Stimulated activated naive CD8-positive, alpha-beta T cell treated with anti-CD3 and anti-CD28 coated beads, Interleukin-15, Interleukin-2, amounts not matched to agents 100 ng/mL and 50 ng/mL, for 24 hours (primary cell): ENCODE results near the gene UPF2.

Source experiments
- H3K27ac Mint-ChIP-seq: one replicate; pipeline ENCODE4 v1.8.0; 2021; ENCODE audit warnings: mild to moderate bottlenecking, mixed read lengths
- H3K27me3 Mint-ChIP-seq: one replicate; pipeline ENCODE4 v1.8.0; 2021; ENCODE audit warnings: mixed read lengths
- H3K36me3 Mint-ChIP-seq: one replicate; pipeline ENCODE4 v1.8.0; 2021; ENCODE audit warnings: low read depth, mixed read lengths
- H3K4me1 Mint-ChIP-seq: one replicate; pipeline ENCODE4 v1.8.0; 2021; ENCODE audit warnings: low read depth, mixed read lengths
- H3K4me3 Mint-ChIP-seq: one replicate; pipeline ENCODE4 v1.8.0; 2021; ENCODE audit warnings: mild to moderate bottlenecking, mixed read lengths
- H3K9me3 Mint-ChIP-seq: one replicate; pipeline ENCODE4 v1.8.0; 2021; ENCODE audit warnings: mixed read lengths

Gene UPF2

DNA sequence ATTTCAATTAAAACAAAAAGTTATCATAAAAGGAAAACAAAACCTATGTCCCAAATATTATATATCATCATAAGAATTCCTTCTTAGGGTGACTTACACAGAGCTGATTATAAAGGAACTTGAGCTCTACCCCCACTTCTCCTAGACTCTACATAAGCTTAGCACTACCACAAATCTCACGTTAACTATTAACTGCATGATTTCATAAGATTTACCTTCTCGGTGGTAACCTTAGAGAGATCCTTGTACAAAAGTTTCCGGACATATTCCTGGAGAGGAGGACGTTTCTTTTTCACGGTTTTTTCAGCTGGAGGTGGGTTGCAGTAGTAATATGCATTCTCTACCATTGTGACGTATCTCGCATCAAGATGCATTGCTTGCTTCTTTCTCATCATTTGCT lies 83.7 kb downstream of the UPF2 start:
- H3K27me3 Mint-ChIP-seq, result no peaks in the 10 kb centered on the region
- no peaks in the 10 kb centered on the region for H3K9me3 Mint-ChIP-seq
- no peak overlapping the region for H3K4me3 Mint-ChIP-seq
- no peaks in the 10 kb centered on the region for H3K4me1 Mint-ChIP-seq
- H3K27ac Mint-ChIP-seq, result no peak overlapping the region
- peaks cover 63% of the 10 kb centered on the region for H3K36me3 Mint-ChIP-seq

DNA sequence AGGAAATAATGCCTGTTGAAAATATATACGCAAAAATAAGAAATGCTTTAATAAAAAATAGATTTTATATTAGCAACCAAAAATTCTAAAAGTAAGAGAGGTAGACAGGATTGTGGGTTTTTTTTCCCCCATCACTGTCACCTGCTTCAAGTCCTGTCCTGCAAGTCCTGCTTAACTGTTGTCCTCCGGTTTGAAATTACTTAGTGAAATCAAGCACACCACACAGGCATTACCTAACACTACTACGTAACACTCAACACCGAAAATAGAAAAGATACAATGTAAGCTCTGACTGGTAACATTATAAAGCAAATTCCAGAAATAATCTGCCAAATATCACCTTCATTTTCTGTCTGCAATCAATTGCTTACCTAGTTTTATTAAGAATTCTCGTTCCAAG lies 90.9 kb downstream of the UPF2 start:
- Mint-ChIP-seq H3K27me3 (no peaks in the 10 kb centered on the region), H3K4me3 (no peak overlapping the region), H3K9me3 (no peaks in the 10 kb centered on the region), H3K4me1 (peaks cover 5% of the 10 kb centered on the region), H3K36me3 (peaks cover 52% of the 10 kb centered on the region), H3K27ac (no peak overlapping the region)

DNA sequence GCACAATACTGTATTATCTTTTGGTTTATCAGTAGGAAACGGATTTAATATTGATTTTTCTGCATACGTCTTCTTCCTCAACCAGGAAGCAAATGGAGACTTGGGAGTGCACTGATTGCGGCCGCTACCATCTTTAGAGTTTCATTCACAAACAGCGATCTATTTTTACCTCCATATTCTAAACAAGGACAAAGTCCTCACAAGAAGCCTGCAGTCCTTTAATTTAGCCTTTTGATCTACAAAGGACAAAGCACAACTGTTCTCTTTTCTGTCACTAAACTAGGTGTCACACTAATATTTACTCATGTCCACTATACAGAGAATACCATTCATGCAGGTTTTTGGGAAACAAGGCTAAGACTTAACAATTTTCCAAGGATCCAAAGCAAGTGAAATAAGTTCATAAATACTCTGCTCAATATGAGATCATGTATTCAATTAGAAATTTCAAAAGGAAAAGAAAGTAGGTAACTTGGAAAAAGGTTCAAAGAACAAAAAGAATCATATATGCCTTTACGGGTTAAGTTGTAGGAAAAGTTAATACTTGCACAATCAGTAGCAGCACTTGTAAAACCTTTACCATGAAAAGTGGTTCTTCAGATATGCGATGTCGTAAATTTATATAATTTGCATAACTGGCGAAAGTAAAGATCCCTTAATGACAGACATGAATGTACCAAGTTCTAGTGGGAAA lies 92.1 kb downstream of the UPF2 start:
- H3K36me3 Mint-ChIP-seq, result peaks cover 42% of the 10 kb centered on the region
- H3K4me3 Mint-ChIP-seq, result no peak overlapping the region
- H3K27ac Mint-ChIP-seq, result no peak overlapping the region
- no peaks in the 10 kb centered on the region for H3K9me3 Mint-ChIP-seq
- H3K27me3 Mint-ChIP-seq, result no peaks in the 10 kb centered on the region
- peaks cover 5% of the 10 kb centered on the region for H3K4me1 Mint-ChIP-seq

DNA sequence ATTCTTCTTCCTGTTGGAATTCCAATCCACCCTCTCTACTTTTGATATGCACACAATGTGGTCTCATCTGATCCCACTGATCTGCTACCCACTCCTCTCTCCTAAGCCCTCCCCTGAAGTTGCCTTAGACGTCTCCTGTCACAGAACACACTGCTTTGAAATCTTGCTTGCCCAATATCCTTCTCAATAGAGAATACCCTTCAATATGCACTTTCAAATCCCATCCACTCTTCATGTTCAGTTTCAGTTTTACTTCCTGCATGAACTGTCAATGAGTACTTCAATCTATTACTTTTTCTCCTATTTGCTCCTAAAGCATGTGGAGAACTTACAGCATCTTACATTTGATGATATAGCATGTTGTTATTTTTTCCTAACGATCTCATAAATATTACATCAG lies 93.5 kb downstream of the UPF2 start:
- Mint-ChIP-seq H3K27ac (peak overlapping the region; percentile 6), H3K4me1 (peaks cover 5% of the 10 kb centered on the region), H3K36me3 (peaks cover 45% of the 10 kb centered on the region), H3K9me3 (no peaks in the 10 kb centered on the region), H3K27me3 (no peaks in the 10 kb centered on the region), H3K4me3 (no peak overlapping the region)

DNA sequence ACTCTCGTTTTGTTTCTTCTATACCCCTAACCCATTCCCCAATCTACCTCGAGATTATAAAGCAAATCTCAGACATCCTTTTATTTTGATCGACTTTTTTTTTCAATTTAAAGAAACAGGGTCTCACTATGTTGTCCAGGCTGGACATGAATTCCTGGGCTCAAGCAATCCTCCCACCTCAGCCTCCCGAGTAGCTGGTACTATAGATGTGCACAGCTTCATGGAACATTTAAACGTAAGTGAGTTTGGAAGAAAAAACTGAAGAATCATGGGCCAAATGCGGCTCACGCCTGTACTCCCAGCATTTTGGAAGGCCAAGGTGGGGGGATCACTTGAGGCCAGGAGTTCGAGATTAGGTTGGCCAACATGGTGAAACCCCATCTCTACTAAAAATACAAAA lies 96.0 kb downstream of the UPF2 start:
- Mint-ChIP-seq H3K36me3 (peaks cover 48% of the 10 kb centered on the region), H3K4me3 (no peak overlapping the region), H3K4me1 (peaks cover 5% of the 10 kb centered on the region)

DNA sequence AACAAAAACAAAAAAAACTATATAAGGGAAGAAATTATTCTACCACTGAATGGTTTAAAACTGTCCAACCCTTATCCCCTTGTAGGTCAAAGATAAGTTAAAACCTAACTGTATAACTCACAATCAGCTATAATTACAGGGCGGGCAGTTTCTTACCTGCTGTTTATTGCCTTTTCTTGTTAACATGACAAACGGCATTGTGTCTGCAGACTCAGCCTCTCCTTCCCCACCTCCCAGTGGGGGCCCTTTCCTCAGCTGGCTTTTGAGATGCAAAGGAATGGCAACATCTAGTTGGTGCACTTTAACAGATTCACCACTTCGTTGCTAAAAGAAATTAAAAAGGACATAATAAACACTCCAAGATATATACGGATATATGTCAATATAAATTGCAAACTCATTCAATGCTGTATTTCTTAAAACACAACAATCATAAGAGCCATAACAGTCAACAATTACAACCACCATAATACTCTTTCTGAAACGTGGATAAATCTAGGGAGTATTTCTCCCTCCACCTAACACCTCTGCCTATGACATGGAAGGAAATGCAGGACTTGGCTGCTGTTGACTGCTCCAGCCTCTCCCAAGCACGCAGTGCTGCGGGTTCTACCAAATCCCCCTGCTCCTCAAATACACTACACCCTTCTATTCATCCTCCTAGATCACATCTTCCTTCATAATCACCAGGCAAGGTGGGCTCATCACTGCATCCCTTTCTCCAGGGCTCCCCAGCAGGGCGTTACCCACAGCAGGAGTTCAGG lies 106.0 kb downstream of the UPF2 start:
- Mint-ChIP-seq H3K4me1 (no peaks in the 10 kb centered on the region), H3K27me3 (no peaks in the 10 kb centered on the region), H3K36me3 (peaks cover 40% of the 10 kb centered on the region), H3K4me3 (no peak overlapping the region), H3K9me3 (no peaks in the 10 kb centered on the region), H3K27ac (peak overlapping the region; percentile 36)

More for the DNA sequence above, 96.0 kb downstream of the UPF2 start:
- H3K27me3 Mint-ChIP-seq, result no peaks in the 10 kb centered on the region
- H3K9me3 Mint-ChIP-seq, result no peaks in the 10 kb centered on the region
- H3K27ac Mint-ChIP-seq, result no peak overlapping the region

DNA sequence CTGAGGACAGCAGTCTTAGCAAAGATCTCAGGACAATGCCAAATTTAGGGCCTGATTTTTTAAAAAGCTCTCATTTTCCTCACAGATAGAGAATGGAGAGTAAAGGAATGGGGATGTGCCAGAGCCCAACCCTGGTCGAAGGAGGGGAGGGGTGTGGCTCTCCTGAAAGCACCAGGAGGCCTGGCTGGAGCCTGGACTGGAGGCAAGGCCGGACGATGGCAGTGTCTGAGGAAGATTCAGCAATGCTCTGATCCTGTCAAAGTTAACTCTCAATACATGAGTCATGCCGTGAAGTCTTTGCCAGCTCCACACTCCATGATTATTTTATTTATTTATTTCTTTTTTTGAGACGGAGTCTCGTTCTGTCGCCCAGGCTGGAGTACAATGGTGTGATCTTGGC lies 108.3 kb downstream of the UPF2 start:
- H3K4me3 Mint-ChIP-seq, result no peak overlapping the region
- H3K9me3 Mint-ChIP-seq, result no peaks in the 10 kb centered on the region
- no peaks in the 10 kb centered on the region for H3K27me3 Mint-ChIP-seq
- H3K4me1 Mint-ChIP-seq, result no peaks in the 10 kb centered on the region
- H3K36me3 Mint-ChIP-seq, result peaks cover 60% of the 10 kb centered on the region
- no peak overlapping the region for H3K27ac Mint-ChIP-seq

DNA sequence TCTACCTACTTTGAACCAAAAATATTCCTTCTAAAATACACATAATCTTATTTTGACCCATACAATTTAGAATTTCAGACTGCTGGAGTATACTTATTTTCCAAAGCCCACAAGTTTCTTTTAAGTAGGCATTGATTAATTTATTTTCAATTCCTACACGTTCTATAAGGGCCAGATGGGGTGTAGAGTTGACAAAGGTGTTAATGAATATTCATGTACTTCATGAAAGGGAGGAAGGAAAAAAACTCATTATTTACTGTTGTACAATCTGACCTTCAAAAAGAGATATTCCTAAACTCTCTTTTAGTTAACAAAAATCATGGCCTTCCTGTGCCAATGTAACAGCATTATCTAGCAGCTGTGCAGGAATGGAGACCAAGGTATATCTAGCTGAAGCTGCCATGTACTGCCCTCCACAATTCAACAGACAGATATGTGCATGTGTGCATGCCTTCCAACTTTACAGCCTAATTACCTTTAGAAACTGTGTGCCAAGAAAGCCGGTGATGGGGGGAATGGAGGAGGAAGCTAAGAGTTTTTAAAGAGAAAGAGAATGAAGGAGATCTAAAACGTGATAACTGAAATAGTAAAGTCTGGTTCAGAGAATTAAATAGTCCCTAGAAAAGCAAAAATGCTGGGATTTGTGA lies 108.9 kb downstream of the UPF2 start:
- H3K4me3 Mint-ChIP-seq, result no peak overlapping the region
- no peaks in the 10 kb centered on the region for H3K4me1 Mint-ChIP-seq
- H3K36me3 Mint-ChIP-seq, result peaks cover 64% of the 10 kb centered on the region
- no peaks in the 10 kb centered on the region for H3K9me3 Mint-ChIP-seq
- H3K27me3 Mint-ChIP-seq, result no peaks in the 10 kb centered on the region
- H3K27ac Mint-ChIP-seq, result no peak overlapping the region

DNA sequence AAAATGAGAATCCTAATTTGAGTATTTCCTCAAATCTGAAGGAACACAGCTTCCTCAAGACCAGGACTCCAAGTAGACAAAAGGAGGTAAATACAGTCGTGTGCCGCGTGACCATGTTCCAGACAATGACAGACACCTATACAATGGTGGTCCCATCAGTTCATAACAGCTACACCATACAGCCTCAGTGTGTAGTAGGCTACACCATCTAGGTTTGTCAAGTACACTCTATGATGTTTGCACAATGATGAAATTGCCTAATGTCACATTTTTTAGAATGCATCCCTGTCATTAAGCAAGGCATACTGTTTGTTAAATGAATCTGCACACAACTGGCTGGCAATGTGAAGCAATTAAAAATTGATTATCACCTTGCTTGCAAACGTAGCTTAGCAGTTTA lies 111.6 kb downstream of the UPF2 start:
- Mint-ChIP-seq H3K4me1 (no peaks in the 10 kb centered on the region), H3K27me3 (no peaks in the 10 kb centered on the region), H3K9me3 (no peaks in the 10 kb centered on the region), H3K27ac (no peak overlapping the region), H3K4me3 (no peak overlapping the region), H3K36me3 (peaks cover 67% of the 10 kb centered on the region)

DNA sequence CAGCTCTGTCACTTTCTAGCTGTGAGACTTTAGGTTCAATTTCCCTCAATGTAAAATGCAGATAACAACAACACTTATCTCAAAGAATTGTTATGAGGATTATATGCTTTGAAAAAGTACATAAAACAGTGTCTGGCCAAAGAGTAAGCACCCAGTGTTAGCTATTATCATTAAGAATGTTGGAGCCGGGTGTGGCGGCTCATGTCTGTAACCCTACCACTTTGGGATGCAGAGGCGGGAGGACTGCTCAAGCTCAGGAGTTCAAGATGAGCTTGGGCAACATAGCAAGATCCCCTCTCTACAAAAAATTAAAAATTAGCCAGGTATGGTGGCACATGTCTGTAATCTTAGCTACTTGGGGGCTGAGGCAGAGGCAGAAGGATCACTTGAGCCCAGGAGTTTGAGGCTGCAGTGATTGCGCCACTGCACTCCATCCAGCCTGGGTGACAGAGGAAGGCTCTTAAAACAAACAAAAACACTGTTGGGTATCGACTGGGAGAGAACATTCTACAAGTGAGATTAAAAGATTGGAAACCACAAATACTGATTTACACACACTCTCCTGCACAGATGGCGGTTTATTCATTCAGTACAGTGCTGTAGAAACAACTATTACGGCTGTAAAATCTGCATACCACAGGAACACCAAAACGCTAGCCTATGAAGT lies 112.2 kb downstream of the UPF2 start:
- Mint-ChIP-seq H3K27ac (no peak overlapping the region), H3K9me3 (no peaks in the 10 kb centered on the region), H3K36me3 (peaks cover 67% of the 10 kb centered on the region), H3K4me3 (no peak overlapping the region), H3K4me1 (no peaks in the 10 kb centered on the region), H3K27me3 (no peaks in the 10 kb centered on the region)

DNA sequence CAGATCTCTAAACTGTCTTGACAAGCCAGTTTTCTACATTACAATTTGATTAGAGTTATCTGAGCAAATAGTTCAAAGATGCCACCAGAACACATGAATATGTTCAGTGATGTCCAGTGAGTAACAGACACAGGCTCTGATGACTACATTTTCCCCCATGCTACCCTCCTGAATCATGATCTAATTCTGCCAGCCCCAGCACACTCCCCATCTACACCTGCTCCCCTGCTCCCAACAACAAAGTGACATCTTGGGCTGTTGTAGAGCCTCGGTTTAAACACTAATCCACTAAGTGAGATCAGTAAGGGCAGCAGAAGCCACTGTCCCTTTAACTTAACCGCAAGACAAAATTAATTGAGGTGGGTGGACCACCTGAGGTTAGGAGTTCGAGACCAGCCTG lies 114.9 kb downstream of the UPF2 start:
- H3K4me1 Mint-ChIP-seq, result no peaks in the 10 kb centered on the region
- no peak overlapping the region for H3K4me3 Mint-ChIP-seq
- H3K27ac Mint-ChIP-seq, result peak overlapping the region; percentile 15
- H3K9me3 Mint-ChIP-seq, result no peaks in the 10 kb centered on the region
- H3K36me3 Mint-ChIP-seq, result peaks cover 63% of the 10 kb centered on the region
- H3K27me3 Mint-ChIP-seq, result no peaks in the 10 kb centered on the region

DNA sequence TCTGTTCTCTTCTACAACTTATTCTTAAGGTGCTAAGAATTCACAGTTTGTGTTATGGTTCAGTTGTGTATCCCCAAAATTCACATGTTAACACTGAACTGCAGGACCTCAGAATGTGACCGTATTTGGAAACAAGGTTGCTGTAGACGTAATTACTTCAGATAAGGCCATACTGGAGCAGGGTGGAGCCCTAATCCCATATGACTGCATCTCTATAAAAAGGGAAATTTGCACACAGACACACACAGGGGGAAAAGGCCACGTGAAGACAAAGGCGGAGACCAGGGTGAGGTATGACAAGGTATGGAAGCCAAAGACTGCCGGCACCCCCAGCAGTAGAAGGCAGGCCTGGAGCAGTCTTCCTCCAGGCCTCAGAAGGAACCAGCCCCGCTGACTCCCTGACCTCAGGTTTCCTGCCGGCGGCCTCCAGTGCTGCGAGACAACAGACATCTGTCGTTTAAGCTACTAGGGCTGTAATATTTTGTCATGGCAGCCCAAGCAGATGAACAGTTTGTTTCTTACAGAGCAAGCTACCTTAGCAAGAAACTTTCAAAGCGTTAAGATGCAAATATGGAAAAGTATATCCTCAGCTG lies 120.7 kb downstream of the UPF2 start:
- Mint-ChIP-seq H3K9me3 (no peaks in the 10 kb centered on the region), H3K36me3 (peaks cover 60% of the 10 kb centered on the region), H3K4me1 (no peaks in the 10 kb centered on the region), H3K27ac (no peak overlapping the region), H3K4me3 (no peak overlapping the region), H3K27me3 (no peaks in the 10 kb centered on the region)

DNA sequence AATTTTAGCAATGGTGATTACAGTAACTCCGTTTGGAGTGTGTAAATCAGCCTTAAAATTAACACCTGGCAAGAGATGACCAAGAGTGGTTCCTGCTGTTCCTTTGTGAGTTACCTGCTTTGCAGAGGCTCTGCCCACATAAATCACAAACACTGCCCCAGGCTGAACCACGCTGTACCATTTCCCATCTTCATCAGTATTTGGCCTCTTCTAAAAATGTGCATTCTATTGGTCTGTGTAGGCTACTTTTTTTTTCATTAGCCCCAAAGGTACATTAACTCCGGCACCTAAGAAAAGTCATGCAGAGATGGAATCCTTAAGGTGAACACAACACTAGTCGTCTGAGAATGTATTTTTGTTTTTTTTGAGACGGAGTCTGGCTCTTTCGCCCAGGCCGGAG lies 123.3 kb downstream of the UPF2 start:
- Mint-ChIP-seq H3K27me3 (no peaks in the 10 kb centered on the region), H3K4me1 (no peaks in the 10 kb centered on the region), H3K4me3 (no peak overlapping the region), H3K36me3 (peaks cover 39% of the 10 kb centered on the region), H3K9me3 (no peaks in the 10 kb centered on the region), H3K27ac (no peak overlapping the region)

DNA sequence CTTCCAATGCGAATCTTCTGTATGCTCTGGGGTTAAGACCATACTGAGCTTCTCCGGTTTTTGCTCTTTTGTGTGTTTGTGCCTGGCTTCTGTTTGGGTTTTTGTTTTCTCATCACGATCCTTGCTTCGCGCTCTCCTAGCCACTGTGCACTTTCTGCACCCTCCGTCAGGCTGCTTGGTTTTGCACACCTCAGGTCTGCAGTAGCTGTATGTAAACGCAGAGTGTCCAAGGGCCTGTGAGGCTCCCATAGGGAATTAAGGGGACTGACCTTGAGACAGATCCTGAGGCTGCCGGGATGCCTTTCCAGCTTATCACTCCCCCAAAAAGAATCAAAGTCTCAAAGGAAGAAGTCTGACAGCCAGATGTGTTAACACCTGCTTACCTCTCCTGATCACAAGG lies 124.2 kb downstream of the UPF2 start:
- Mint-ChIP-seq H3K4me1 (no peaks in the 10 kb centered on the region), H3K9me3 (no peaks in the 10 kb centered on the region), H3K27me3 (no peaks in the 10 kb centered on the region), H3K36me3 (peaks cover 36% of the 10 kb centered on the region), H3K27ac (no peak overlapping the region), H3K4me3 (no peak overlapping the region)
